Measurements from ENCODE around the gene METTL23. TPM values are rescaled to one million over a fixed set of nuclear protein-coding genes. Genes with fewer than 3 reads are reported as not detected.

METTL23 gene
- 10 to 100 TPM; 23.1 to 34.5 TPM for total RNA-seq
- polyA plus RNA-seq = 10 to 100 TPM; 37.7 to 43.1 TPM
- long read RNA-seq, donor 1, partial matches to known transcripts = 0 of 12 reads
- long read RNA-seq, donor 1, other reads (novel, unspliced or antisense) = 0 of 12 reads
- long read RNA-seq, donor 2, partial matches to known transcripts = 0 of 4 reads
- long read RNA-seq, donor 2, other reads (novel, unspliced or antisense) = 0 of 4 reads
- long read RNA-seq, donor 3, partial matches to known transcripts = 0 of 3 reads
- long read RNA-seq, donor 3, other reads (novel, unspliced or antisense) = 0 of 3 reads
- long read RNA-seq, donor 4, partial matches to known transcripts = 0 of 7 reads
- long read RNA-seq, donor 4, other reads (novel, unspliced or antisense) = 0 of 7 reads
- long read RNA-seq, donor 5, partial matches to known transcripts = 0 of 13 reads
- long read RNA-seq, donor 5, other reads (novel, unspliced or antisense) = 0 of 13 reads

- Histone ChIP-seq H3K27ac (ENCODE audit: low read depth in 1 of 2, low read length in 1 of 2) (peak within 1 kb of the TSS; percentile 99 to 100), H3K9me3 (ENCODE audit: control insufficient read depth in 4 of 4, insufficient read depth in 3 of 4, low read length in 3 of 4) (no peaks in the 10 kb centered on the region), H3K4me1 (ENCODE audit: control insufficient read depth in 5 of 5, insufficient read depth in 5 of 5, low read length in 5 of 5) (peaks cover 2 to 18% (median 11%) of the 10 kb centered on the region in 5 donors), H3K9ac (ENCODE audit: insufficient read depth in 1 of 2, low read length in 2 of 2) (peak within 1 kb of the TSS; percentile 74 to 86), H3K27me3 (ENCODE audit: control insufficient read depth in 3 of 3, insufficient read depth in 3 of 3, low read length in 2 of 3) (no peaks in the 10 kb centered on the region), H3K36me3 (ENCODE audit: control insufficient read depth in 4 of 4, insufficient read depth in 4 of 4, low read length in 4 of 4) (peaks cover 8 to 31% (median 22%) of the 10 kb centered on the region in 4 donors), H3K4me3 (peak within 1 kb of the TSS; percentile 92)
- WGBS, 2 donors = 2% methylated on average over 60 to 71 of the region's 71 CpGs
- ATAC-seq (ENCODE audit: insufficient read depth, low FRiP score) (peak; percentile 66), DNase-seq (peak; percentile 85 to 91 (median 88))
- TF ChIP-seq CTCF (IDR thresholded peaks at IDR 0.05; ENCODE audit: control extremely low read depth, extremely low read depth) = peak; percentile 25
These were observed at the start of gene METTL23 for GRCh38 chr17:76726776-76727718. Gene METTL23 (plus strand): TSS chr17:76726839. CDS start chr17:76729711, 2,872 bp downstream.

- 90 to 91% methylated on average over 16 of the region's 16 CpGs for WGBS, 2 donors
- H3K36me3 ChIP-seq (ENCODE audit: control insufficient read depth in 4 of 4, insufficient read depth in 4 of 4, low read length in 4 of 4) = peaks cover 0 to 18% (median 4%) of the 10 kb centered on the region in 4 donors
- H3K27ac ChIP-seq (ENCODE audit: low read depth in 1 of 2, low read length in 1 of 2) = no peak overlapping the region
- no peaks in the 10 kb centered on the region for H3K27me3 ChIP-seq (ENCODE audit: control insufficient read depth in 3 of 3, insufficient read depth in 3 of 3, low read length in 2 of 3)
- DNase-seq = no peak
- TF ChIP-seq CTCF (IDR thresholded peaks at IDR 0.05; ENCODE audit: control extremely low read depth, extremely low read depth) = no peak
- no peaks in the 10 kb centered on the region for H3K9me3 ChIP-seq (ENCODE audit: control insufficient read depth in 4 of 4, insufficient read depth in 3 of 4, low read length in 3 of 4)
- ATAC-seq (ENCODE audit: insufficient read depth, low FRiP score) = no peak
- H3K4me1 ChIP-seq (ENCODE audit: control insufficient read depth in 5 of 5, insufficient read depth in 5 of 5, low read length in 5 of 5) = peaks cover 0 to 5% (median 0%) of the 10 kb centered on the region in 5 donors
- H3K9ac ChIP-seq (ENCODE audit: insufficient read depth in 1 of 2, low read length in 2 of 2) = no peak overlapping the region
- H3K4me3 ChIP-seq = no peak overlapping the region
These were observed 49.2 kb upstream of the METTL23 start for GRCh38 chr17:76677406-76677805.

GRCh38 chr17:76678330-76678729 lies 48.3 kb upstream of the METTL23 start:
- DNase-seq (no peak), ATAC-seq (ENCODE audit: insufficient read depth, low FRiP score) (no peak)
- no peak overlapping the region for H3K27ac ChIP-seq (ENCODE audit: low read depth in 1 of 2, low read length in 1 of 2)
- TF ChIP-seq CTCF (IDR thresholded peaks at IDR 0.05; ENCODE audit: control extremely low read depth, extremely low read depth) = no peak
- peaks cover 0 to 22% (median 8%) of the 10 kb centered on the region in 4 donors for H3K36me3 ChIP-seq (ENCODE audit: control insufficient read depth in 4 of 4, insufficient read depth in 4 of 4, low read length in 4 of 4)
- no peaks in the 10 kb centered on the region for H3K4me1 ChIP-seq (ENCODE audit: control insufficient read depth in 5 of 5, insufficient read depth in 5 of 5, low read length in 5 of 5)
- no peak overlapping the region for H3K9ac ChIP-seq (ENCODE audit: insufficient read depth in 1 of 2, low read length in 2 of 2)
- H3K9me3 ChIP-seq (ENCODE audit: control insufficient read depth in 4 of 4, insufficient read depth in 3 of 4, low read length in 3 of 4) = no peaks in the 10 kb centered on the region
- no peaks in the 10 kb centered on the region for H3K27me3 ChIP-seq (ENCODE audit: control insufficient read depth in 3 of 3, insufficient read depth in 3 of 3, low read length in 2 of 3)
- H3K4me3 ChIP-seq = no peak overlapping the region
- WGBS, 2 donors = 71 to 84% methylated on average over 12 of the region's 12 CpGs
